Measurements from ENCODE around the gene SOHLH1.

The SOHLH1 gene

GRCh38 chr9:135699440-135699839 lies at the start of gene SOHLH1:
Gene SOHLH1 (minus strand): TSS chr9:135699481. CDS start chr9:135699467, 14 bp downstream.
- DNase-seq = no peak

- no peak for DNase-seq
Measured at GRCh38 chr9:135748676-135749075, 49.4 kb upstream of the SOHLH1 start.

- no peak for DNase-seq
Measured at GRCh38 chr9:135747311-135747710, 48.0 kb upstream of the SOHLH1 start.

GRCh38 chr9:135746565-135746964 lies 47.3 kb upstream of the SOHLH1 start:
- no peak for DNase-seq

GRCh38 chr9:135745686-135746324 lies 46.5 kb upstream of the SOHLH1 start:
- DNase-seq = no peak

- no peak for DNase-seq
Measured at GRCh38 chr9:135745189-135745588, 45.9 kb upstream of the SOHLH1 start.

- no peak for DNase-seq
Measured at GRCh38 chr9:135744333-135745070, 45.2 kb upstream of the SOHLH1 start.

GRCh38 chr9:135743546-135744332 lies 44.5 kb upstream of the SOHLH1 start:
- DNase-seq = no peak

- no peak for DNase-seq
Measured at GRCh38 chr9:135743021-135743420, 43.7 kb upstream of the SOHLH1 start.

GRCh38 chr9:135741276-135742219 lies 42.3 kb upstream of the SOHLH1 start:
- no peak for DNase-seq

- no peak for DNase-seq
Measured at GRCh38 chr9:135739271-135740220, 40.3 kb upstream of the SOHLH1 start.

GRCh38 chr9:135737840-135738521 lies 38.7 kb upstream of the SOHLH1 start:
- DNase-seq = no peak

GRCh38 chr9:135736979-135737839 lies 37.9 kb upstream of the SOHLH1 start:
- DNase-seq = no peak

GRCh38 chr9:135736272-135736978 lies 37.1 kb upstream of the SOHLH1 start:
- DNase-seq = no peak

GRCh38 chr9:135734616-135735144 lies 35.4 kb upstream of the SOHLH1 start:
- no peak for DNase-seq

GRCh38 chr9:135732569-135733257 lies 33.4 kb upstream of the SOHLH1 start:
- no peak for DNase-seq

GRCh38 chr9:135731454-135731853 lies 32.2 kb upstream of the SOHLH1 start:
- DNase-seq = no peak

GRCh38 chr9:135729480-135729879 lies 30.2 kb upstream of the SOHLH1 start:
- no peak for DNase-seq

Data from DMS79 (cell line).